Activated CD4-positive, alpha-beta T cell treated with anti-CD3 and anti-CD28 coated beads for 36 hours (primary cell): Measurements from ENCODE around the gene RIMBP2. TPM values are rescaled to one million over a fixed set of nuclear protein-coding genes. Genes with fewer than 3 reads are reported as not detected.

Source experiments
- ATAC-seq: fragments of 200-7000 bp; cut with Tn5 transposase; one replicate; pipeline ENCODE4 v1.10.0; 2021; ENCODE audit warnings: mild to moderate bottlenecking, moderate library complexity
- CTCF ChIA-PET: fragments of 350-600 bp; sonication (Branson Sonifier 250); formaldehyde crosslinking; loops from one replicate; lab custom pipeline; 2021; ENCODE audit warnings: antibody characterized with exemption; lab: Charles Lee
- POLR2A ChIA-PET: fragments of 350-600 bp; sonication (Branson Sonifier 250); formaldehyde crosslinking; loops from one replicate; lab custom pipeline; 2021; ENCODE audit warnings: antibody characterized with exemption, inconsistent platforms; lab: Charles Lee
- DNase-seq: peaks from one replicate; pipeline ENCODE4 v3.0.0-alpha.2; 2020
- H3K27ac Mint-ChIP-seq: one replicate; pipeline ENCODE4 v1.8.0; 2021; ENCODE audit warnings: mixed read lengths
- H3K27me3 Mint-ChIP-seq: one replicate; pipeline ENCODE4 v1.8.0; 2021; ENCODE audit warnings: mixed read lengths
- H3K36me3 Mint-ChIP-seq: one replicate; pipeline ENCODE4 v1.8.0; 2021; ENCODE audit warnings: low read depth, mixed read lengths
- H3K4me1 Mint-ChIP-seq: one replicate; pipeline ENCODE4 v1.8.0; 2021; ENCODE audit warnings: mixed read lengths
- H3K4me3 Mint-ChIP-seq: one replicate; pipeline ENCODE4 v1.8.0; 2021; ENCODE audit warnings: mild to moderate bottlenecking, moderate library complexity, mixed read lengths
- H3K9me3 Mint-ChIP-seq: one replicate; pipeline ENCODE4 v1.8.0; 2021; ENCODE audit warnings: low read depth, mixed read lengths
- intact Hi-C, 2 experiments: fragments of 100-400 bp; cut with DNase I in 1 of 2; cut with micrococcal nuclease in 1 of 2; formaldehyde crosslinking; loops; one replicate each; pipeline versions ENCODE4 v1.14.2 to v1.15.1; 2022 to 2024; cut with DNase I, micrococcal nuclease
- total RNA-seq, 2 experiments: library from RNA; stranded (reverse); gene quantifications; one replicate each; pipeline ENCODE4 v1.2.3, GENCODE V29; 2021

Gene RIMBP2
- total RNA-seq, 2 experiments from 2014 or later = not detected

- no peak overlapping the region for H3K4me3 Mint-ChIP-seq
- H3K27ac Mint-ChIP-seq = no peak overlapping the region
- intact Hi-C loops = no loop called here
- peaks cover 3% of the 10 kb centered on the region for H3K27me3 Mint-ChIP-seq
- DNase-seq (no peak), ATAC-seq (no peak)
- ChIA-PET CTCF (no interaction called here), POLR2A (no interaction called here)
- H3K9me3 Mint-ChIP-seq = no peaks in the 10 kb centered on the region
- no peaks in the 10 kb centered on the region for H3K4me1 Mint-ChIP-seq
- H3K36me3 Mint-ChIP-seq = no peaks in the 10 kb centered on the region
These were observed 235.9 kb downstream of the RIMBP2 start for GRCh38 chr12:130480231-130480630.

GRCh38 chr12:130479401-130480125 lies 236.5 kb downstream of the RIMBP2 start:
- H3K36me3 Mint-ChIP-seq = no peaks in the 10 kb centered on the region
- no peaks in the 10 kb centered on the region for H3K4me1 Mint-ChIP-seq
- ChIA-PET POLR2A (no interaction called here), CTCF (no interaction called here)
- intact Hi-C loops = no loop called here
- DNase-seq = no peak
- no peak overlapping the region for H3K4me3 Mint-ChIP-seq
- H3K27ac Mint-ChIP-seq = no peak overlapping the region
- no peak for ATAC-seq
- peaks cover 3% of the 10 kb centered on the region for H3K27me3 Mint-ChIP-seq
- H3K9me3 Mint-ChIP-seq = no peaks in the 10 kb centered on the region

- Mint-ChIP-seq H3K36me3 (no peaks in the 10 kb centered on the region), H3K4me1 (no peaks in the 10 kb centered on the region), H3K4me3 (no peak overlapping the region), H3K9me3 (no peaks in the 10 kb centered on the region), H3K27ac (no peak overlapping the region), H3K27me3 (peaks cover 3% of the 10 kb centered on the region)
- ATAC-seq (no peak), DNase-seq (no peak)
- intact Hi-C loops = no loop called here
- CTCF ChIA-PET = no interaction called here
- POLR2A ChIA-PET = no interaction called here
These were observed 237.3 kb downstream of the RIMBP2 start for GRCh38 chr12:130478786-130479185.

- Mint-ChIP-seq H3K36me3 (no peaks in the 10 kb centered on the region), H3K4me3 (no peak overlapping the region), H3K9me3 (no peaks in the 10 kb centered on the region), H3K4me1 (no peaks in the 10 kb centered on the region), H3K27me3 (peaks cover 3% of the 10 kb centered on the region), H3K27ac (no peak overlapping the region)
- DNase-seq = no peak
- intact Hi-C loops = no loop called here
- CTCF ChIA-PET = no interaction called here
- no peak for ATAC-seq
- POLR2A ChIA-PET = no interaction called here
These were observed 238.4 kb downstream of the RIMBP2 start for GRCh38 chr12:130477701-130478100.

GRCh38 chr12:130477266-130477665 lies 238.8 kb downstream of the RIMBP2 start:
- POLR2A ChIA-PET = no interaction called here

GRCh38 chr12:130476451-130477135 lies 239.5 kb downstream of the RIMBP2 start:
- H3K4me3 Mint-ChIP-seq = no peak overlapping the region
- ATAC-seq (no peak), DNase-seq (no peak)
- H3K36me3 Mint-ChIP-seq = no peaks in the 10 kb centered on the region
- no peak overlapping the region for H3K27ac Mint-ChIP-seq
- no peaks in the 10 kb centered on the region for H3K27me3 Mint-ChIP-seq
- no peaks in the 10 kb centered on the region for H3K9me3 Mint-ChIP-seq
- POLR2A ChIA-PET = no interaction called here
- no peaks in the 10 kb centered on the region for H3K4me1 Mint-ChIP-seq
- intact Hi-C loops = no loop called here
- CTCF ChIA-PET = no interaction called here

More at GRCh38 chr12:130477266-130477665, 238.8 kb downstream of the RIMBP2 start:
- no peak for ATAC-seq
- no peak for DNase-seq
- Mint-ChIP-seq H3K36me3 (no peaks in the 10 kb centered on the region), H3K4me1 (no peaks in the 10 kb centered on the region), H3K27ac (no peak overlapping the region), H3K4me3 (no peak overlapping the region), H3K9me3 (no peaks in the 10 kb centered on the region), H3K27me3 (peaks cover 2% of the 10 kb centered on the region)
- intact Hi-C loops = no loop called here
- CTCF ChIA-PET = no interaction called here

- Mint-ChIP-seq H3K27me3 (no peaks in the 10 kb centered on the region), H3K36me3 (no peaks in the 10 kb centered on the region), H3K9me3 (no peaks in the 10 kb centered on the region), H3K4me3 (no peak overlapping the region), H3K4me1 (no peaks in the 10 kb centered on the region), H3K27ac (no peak overlapping the region)
- CTCF ChIA-PET = interaction anchor here (0.6 kb wide), 1 partner anchor 366 kb away, joined by 4 read pairs; no protein-coding TSS in a partner anchor
- intact Hi-C loops = no loop called here
- DNase-seq (no peak), ATAC-seq (no peak)
- POLR2A ChIA-PET = no interaction called here
These were observed 241.4 kb downstream of the RIMBP2 start for GRCh38 chr12:130474599-130475269.

GRCh38 chr12:130473266-130473665 lies 242.8 kb downstream of the RIMBP2 start:
- intact Hi-C loops = no loop called here
- CTCF ChIA-PET = no interaction called here
- ATAC-seq (no peak), DNase-seq (no peak)
- Mint-ChIP-seq H3K27me3 (no peaks in the 10 kb centered on the region), H3K4me3 (no peak overlapping the region), H3K36me3 (no peaks in the 10 kb centered on the region), H3K27ac (no peak overlapping the region), H3K9me3 (no peaks in the 10 kb centered on the region), H3K4me1 (no peaks in the 10 kb centered on the region)
- POLR2A ChIA-PET = no interaction called here

- Mint-ChIP-seq H3K4me1 (no peaks in the 10 kb centered on the region), H3K9me3 (peaks cover 11% of the 10 kb centered on the region), H3K27me3 (no peaks in the 10 kb centered on the region), H3K36me3 (no peaks in the 10 kb centered on the region), H3K4me3 (no peak overlapping the region), H3K27ac (no peak overlapping the region)
- ChIA-PET POLR2A (no interaction called here), CTCF (no interaction called here)
- ATAC-seq (no peak), DNase-seq (no peak)
- intact Hi-C loops = no loop called here
These were observed 245.1 kb downstream of the RIMBP2 start for GRCh38 chr12:130470969-130471368.

GRCh38 chr12:130469552-130469951 lies 246.5 kb downstream of the RIMBP2 start:
- H3K27me3 Mint-ChIP-seq = no peaks in the 10 kb centered on the region
- H3K9me3 Mint-ChIP-seq = peaks cover 11% of the 10 kb centered on the region
- POLR2A ChIA-PET = no interaction called here
- no peak overlapping the region for H3K4me3 Mint-ChIP-seq
- no peak overlapping the region for H3K27ac Mint-ChIP-seq
- H3K36me3 Mint-ChIP-seq = no peaks in the 10 kb centered on the region
- CTCF ChIA-PET = no interaction called here
- no peak for ATAC-seq
- intact Hi-C loops = no loop called here
- no peak for DNase-seq
- H3K4me1 Mint-ChIP-seq = no peaks in the 10 kb centered on the region

GRCh38 chr12:130468700-130469245 lies 247.3 kb downstream of the RIMBP2 start:
- Mint-ChIP-seq H3K27ac (no peak overlapping the region), H3K36me3 (no peaks in the 10 kb centered on the region), H3K27me3 (no peaks in the 10 kb centered on the region), H3K4me1 (no peaks in the 10 kb centered on the region), H3K4me3 (no peak overlapping the region), H3K9me3 (peaks cover 11% of the 10 kb centered on the region)
- POLR2A ChIA-PET = no interaction called here
- DNase-seq (no peak), ATAC-seq (no peak)
- CTCF ChIA-PET = no interaction called here
- intact Hi-C loops = no loop called here
